ENCODE results near the gene ZNRD2.

Gene ZNRD2

DNA sequence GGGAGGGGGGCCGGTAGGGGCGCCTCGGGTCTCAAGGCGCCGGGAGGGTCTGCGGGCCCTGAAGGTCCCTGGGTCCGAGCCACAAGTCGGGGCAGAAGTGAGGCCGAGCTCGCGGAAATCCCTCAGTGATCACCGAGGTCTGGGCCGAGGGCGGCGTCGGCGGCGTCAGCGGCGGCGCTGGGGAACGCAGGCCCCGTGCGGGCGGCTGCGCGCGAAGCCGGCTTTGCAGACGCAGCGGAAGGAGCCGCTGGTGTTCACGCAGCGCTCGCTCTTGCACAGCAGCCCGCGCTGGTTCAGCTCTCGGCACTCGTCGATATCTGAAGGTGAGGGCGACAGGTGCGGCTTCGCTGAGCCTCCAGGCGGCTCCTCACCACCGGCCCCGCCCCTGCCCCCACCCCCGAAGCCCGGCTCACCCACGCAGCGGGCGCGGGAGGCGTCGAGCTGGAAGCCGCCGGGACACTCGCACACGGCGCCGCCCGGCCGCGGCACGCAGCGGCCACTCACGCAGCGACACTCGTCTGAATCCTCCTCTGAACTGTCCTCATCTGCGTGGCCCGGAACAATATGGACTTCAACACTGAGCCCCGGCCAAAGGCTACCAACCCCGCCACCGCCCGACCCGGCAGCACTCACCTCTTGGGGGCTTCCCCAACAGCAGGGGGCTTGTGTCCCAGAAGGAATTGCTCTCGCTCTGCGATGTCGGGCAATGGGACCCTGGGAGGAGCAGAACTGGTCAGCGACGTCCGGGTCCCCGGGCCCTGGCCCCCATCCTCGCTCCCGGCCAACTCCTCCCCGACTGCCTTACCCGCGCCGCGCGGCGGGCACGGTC, 31.1 kb upstream of the ZNRD2 start:
- peak; percentile 68 for DNase-seq

- DNase-seq, result no peak
These were observed 30.5 kb upstream of the ZNRD2 start for GRCh38 chr11:65539744-65540289.

DNA sequence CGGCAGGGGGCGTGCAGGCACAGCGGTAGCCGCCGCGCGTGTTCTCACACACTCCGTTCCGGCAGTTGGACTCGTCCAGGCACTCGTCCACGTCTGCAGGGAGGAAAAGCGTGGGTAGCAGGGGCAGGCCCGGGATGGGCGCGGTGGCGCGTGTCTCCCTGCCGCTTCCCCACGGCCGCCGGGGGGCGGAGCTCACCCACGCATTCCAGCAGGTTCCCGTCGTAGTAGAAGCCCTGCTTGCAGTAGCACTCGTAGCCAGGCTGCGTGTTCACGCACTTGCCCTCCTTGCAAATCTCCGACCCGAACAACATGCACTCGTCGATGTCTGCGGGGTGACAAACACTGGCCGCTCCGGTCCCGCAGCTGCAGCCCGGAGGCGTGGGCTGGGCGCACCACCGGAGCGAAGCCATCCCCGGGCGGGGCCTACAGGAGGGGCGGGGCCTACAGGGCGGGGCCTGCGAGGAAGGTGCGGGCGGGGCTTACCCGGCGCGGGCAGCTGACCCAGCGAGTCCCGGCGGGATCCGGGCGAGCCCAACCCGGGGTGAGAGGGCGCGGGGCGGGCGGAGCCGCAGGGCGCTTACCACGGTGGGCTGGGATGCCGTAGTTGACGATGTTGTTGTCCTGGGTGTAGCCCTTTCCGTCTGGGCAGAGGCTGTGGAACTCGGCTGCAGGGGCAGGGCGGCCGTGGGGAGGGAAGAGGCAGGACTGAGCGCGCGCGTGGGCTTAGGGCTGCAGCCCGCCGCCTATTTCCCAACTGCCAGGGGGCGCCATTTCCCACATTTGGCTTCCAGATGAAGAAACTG, 29.8 kb upstream of the ZNRD2 start:
- peak; percentile 97 for DNase-seq

DNA sequence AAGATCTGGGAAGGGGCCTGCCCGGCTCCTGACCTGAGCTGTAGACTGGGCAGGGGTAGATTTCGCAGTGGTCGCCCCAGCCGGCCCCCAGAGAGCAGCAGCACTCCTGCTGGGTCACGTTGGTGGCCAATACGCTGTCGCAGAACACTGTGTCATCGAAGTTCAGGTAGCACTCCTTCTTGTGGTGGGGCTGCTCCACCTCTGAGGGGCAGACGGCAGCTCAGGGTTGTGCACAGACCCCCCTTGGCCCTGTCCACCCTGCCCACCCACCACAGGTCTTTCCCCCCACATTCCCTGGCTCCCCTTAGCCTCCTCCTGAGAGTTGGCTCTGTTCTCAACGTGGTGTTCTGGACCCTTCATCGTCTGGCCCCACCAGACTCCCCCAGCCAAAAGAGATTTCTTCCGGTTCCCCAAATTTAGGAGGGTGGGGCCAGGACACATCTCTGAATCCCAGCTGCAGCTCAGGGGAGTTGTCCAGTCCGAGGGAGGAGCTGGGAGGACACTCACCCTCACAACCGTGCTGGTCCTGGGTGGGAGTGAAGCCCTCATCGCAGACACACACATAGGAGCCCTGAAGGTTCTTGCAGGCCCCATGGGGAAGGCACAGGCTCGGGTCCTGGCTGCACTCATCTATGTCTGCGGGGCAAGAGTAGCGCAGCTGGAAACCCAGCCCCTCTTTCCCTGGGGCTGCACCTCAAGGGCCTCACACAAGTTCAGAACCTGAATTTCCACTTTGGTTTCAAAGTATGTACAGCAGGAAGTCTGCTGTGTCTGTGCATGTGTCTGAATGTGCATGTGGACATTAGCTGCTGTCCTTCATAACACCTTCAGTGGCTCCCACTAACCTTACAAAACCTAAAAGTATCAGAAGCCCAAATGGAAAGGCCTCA, 28.9 kb upstream of the ZNRD2 start:
- no peak for DNase-seq

- no peak for DNase-seq
These were observed 27.4 kb upstream of the ZNRD2 start for GRCh38 chr11:65542738-65543390.

- no peak for DNase-seq
These were observed 24.4 kb upstream of the ZNRD2 start for GRCh38 chr11:65545853-65546216.

GRCh38 chr11:65546217-65546958, 23.9 kb upstream of the ZNRD2 start:
- peak; percentile 95 for DNase-seq

DNA sequence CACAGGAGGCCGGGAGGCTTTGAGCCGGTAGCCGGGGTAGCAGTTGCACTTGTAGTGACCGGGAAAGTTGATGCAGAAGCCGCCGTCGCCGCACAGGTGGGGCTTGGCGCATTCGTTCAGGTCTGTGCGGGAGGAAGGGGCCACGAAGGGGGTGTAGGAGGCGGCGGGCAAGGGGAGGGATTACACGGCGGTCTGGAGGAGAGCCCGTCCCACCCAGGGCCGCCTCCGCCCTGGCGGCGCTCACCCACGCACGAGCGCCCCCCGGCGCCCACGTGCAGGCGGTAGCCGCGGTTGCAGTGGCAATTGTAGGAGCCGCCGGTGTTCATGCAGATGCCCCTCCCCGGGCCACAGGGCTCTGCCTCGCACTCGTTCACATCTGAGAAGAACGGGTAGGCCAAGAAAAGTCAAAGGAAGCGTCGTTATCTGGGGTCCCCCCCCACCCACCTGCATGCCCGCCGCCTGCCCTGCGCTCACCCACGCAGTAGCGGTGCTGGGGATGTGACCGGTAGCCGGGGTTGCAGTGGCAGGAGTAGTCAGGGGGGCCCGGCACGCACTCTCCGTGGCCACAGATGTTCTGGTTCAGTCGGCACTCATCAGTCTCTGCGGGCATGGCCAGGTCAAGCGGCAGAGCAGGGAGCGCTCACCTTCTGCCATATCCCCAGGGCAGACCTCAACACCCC, 22.7 kb upstream of the ZNRD2 start:
- DNase-seq, result no peak

DNA sequence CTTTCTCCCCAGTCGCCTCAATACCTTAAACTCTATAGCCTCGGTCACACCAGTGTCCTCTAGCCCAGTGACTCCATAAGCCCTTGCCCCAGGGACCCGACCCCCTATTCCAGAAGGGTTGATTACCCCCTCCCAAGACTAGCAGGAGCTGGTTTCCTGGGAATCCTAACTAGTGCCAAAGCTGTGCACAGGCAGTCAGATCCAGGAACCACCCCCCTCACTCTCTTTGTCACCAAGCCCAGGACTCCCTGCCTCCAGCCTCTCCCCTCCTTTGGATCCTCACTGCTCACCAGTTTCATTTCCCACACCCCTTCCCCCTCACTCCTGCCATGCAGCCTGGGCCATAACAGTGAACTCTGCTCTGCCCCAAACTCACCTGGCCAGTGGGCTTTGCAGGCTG, 21.9 kb upstream of the ZNRD2 start:
- DNase-seq, result no peak

- DNase-seq, result no peak
These were observed 21.2 kb upstream of the ZNRD2 start for GRCh38 chr11:65549096-65549495.

DNA sequence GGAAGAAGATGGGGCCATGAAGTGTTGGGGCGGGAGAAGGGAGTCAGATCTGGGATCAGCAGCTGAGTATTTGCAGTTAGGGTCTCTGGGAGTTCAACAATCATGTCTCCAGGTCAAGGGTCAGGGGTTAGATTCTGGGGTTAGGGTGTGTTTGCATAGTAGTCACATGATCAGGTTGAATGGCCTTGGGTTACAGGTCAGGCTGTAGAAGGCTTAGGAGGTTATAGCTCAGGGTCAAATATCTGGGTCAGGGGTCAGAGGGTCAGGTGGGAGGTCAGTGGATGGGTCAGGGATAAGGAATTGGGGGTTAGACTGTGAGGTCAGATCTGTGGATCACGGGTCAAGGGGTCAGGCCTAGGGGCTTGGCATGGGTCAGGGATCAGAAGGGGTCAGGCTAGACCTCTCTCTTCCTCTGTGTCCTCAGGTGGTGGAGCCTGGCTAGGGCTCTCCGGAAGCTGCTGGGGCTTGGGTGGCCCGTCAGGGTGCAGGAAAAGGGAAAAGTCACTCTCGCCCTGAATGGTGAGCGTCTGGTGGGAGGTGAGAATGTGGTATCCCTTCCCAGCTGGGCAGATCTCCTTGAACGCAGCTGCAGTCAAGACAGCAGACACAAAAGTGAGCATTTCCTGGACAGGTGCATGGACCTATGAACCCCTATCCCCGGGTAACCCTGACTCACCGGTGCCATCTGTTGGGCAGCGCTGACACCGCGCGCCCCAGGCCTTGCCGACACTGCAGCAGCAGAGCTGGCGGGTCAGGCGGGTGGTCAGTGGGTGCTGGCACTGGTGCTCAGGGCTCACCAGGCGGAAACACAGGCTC, 18.5 kb upstream of the ZNRD2 start:
- no peak for DNase-seq

- no peak for DNase-seq
These were observed 17.8 kb upstream of the ZNRD2 start for GRCh38 chr11:65552388-65552951.

DNA sequence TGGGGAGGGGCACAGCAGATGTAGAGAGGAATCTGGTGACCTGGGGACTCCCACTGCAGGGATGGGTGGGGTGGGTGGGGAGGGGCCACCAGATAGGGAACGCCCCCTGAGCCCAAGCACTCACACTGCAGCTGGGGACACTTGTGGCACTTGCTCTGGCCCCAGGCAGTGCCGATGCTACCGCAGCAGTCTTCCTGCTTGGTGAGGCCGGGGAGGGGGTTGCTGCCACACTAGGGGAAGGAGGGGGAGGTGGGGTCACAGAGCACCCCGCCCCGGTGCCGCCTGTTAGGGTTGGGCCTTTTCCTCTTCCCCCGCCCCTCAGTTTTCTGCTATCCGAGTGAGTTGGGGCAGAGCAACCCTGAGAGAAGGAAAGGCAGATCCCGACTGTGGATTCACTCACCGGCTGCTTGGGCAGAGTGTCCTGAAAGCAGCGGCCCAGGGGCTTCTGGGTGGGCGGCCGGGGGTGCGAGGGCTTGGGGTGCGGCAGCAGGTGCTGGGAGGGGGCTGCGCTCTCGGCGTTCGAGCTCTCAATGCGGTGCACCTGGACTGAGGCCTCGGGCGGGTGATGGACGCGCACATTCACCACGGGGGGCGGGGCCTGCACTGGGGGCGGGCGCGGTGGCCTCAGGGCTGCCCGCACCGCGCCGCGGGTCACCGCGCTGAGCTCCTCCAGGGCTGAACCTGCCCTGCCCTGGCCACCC, 16.8 kb upstream of the ZNRD2 start:
- peak; percentile 77 for DNase-seq

GRCh38 chr11:65554057-65554818, 16.0 kb upstream of the ZNRD2 start:
- DNase-seq, result no peak

DNA sequence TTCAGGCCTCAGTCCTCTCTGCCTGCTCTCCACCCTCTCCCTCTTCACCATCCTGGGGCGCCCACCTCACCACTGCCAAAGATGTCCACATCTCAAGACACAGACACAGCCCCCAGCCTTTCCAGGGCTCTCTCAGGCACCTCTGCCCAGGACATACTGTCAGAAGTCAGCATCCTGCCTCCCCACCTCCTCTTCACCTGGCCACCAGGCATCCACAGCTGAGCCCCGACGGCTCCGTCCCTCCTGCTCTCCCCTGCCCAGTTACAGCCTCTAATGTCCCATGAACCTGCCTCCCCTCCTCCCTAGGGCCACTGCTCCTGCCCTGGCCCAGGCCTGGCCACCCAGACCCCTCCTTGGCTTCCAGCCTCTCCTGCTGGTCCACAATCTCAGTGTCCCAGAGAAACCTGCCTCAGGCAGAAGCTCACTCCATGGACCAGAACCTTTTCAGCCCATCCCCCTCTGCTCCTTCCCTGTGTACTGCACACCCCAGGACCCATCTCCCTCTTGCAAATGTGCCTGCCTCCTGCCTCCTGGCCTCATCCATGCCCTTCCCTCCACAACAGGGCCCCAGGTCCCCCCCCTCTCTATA, 15.3 kb upstream of the ZNRD2 start:
- no peak for DNase-seq

DNA sequence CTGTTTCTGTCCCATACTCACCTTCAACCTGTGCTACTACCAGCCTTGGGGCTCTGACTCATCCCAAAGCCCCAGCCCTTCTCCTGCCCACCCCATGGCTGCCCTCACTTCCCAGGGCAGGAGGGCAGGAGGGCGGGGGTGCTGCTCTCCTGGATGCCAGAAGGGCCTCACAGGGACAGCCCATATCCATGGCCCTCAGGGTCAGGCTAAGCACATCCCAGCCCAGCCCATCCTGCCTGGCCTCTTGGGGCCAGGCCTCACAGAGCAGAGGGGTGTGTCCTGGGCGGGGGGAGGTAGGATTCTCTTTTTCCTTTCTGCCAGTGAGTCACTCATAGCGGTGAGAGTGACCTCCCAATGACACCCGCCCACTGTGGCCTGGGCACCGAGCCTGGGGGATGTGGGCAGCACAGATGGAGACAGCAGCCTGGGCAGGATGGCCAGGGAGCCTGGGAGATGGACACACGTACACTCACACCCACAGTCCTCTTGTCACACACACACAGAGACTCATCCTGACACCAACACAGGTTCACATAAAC, 14.5 kb upstream of the ZNRD2 start:
- peak; percentile 88 for DNase-seq

DNA sequence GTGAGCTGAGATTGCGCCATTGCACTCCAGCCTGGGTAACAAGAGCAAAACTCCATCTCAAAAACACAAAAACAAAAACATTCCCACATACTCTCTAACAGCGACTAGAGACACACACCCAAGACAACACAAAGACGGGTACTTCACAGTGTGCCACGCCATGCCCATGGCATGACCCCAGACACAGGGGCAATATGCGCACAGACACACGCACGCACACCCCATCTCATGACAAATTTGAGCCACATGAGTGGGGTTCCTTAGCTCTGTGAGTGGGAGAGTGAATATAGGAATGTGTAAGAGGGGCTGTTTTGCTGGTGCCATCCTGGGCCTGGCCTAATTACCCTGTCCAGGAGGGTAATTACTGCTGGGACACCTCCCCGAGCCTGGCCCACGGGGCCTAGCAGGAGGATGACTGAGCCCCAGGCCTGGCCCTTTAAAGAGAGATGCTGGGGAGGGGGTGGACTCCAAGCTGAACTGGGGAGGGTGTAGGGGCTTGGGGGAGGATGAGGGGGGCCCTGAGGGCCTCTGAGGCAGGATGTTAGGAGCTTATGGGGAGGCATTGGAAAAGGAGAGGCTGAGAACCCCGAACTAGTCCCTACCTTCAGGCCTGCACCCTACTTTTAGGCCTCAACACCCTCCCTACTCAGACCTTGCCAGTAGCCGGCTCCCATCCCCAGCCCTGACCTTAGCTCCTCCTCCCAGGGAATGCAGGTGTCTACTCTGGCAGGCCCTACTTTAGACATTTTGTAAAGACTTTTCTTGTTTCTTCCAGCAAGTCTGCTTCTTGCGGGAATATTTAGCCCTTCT, 13.6 kb upstream of the ZNRD2 start:
- no peak for DNase-seq

Data from islet precursor cell (in vitro differentiated cells).